HCT116 (cell line): ENCODE results near the gene EDN2. TPM values are rescaled to one million over a fixed set of nuclear protein-coding genes. Genes with fewer than 3 reads are reported as not detected.

Source experiments
- ATAC-seq: fragments of 200-7000 bp; cut with Tn5 transposase; 2 replicates; pipeline ENCODE4 v1.9.1; 2020; ENCODE audit warnings: mild to moderate bottlenecking, moderate library complexity
- BruUV-seq: library from RNA; stranded (reverse); fragments of 400-500 nt; replicated peaks from 2 replicates; lab custom pipeline; 2021; lab: Mats Ljungman, UMichigan
- CTCF ChIA-PET: fragments of 300-600 bp; sonication (Branson Sonifier 250); formaldehyde crosslinking; loops from one replicate; lab custom pipeline; 2021; ENCODE audit warnings: antibody characterized with exemption; lab: Charles Lee
- POLR2A ChIA-PET: fragments of 300-600, 350-600 bp; sonication (Branson Sonifier 250); formaldehyde crosslinking; loops from one replicate; lab custom pipeline; 2021; ENCODE audit warnings: antibody characterized with exemption; lab: Charles Lee
- RAD21 ChIA-PET, 2 experiments: fragments of 300-600 bp; sonication (Branson Sonifier 250); formaldehyde crosslinking; loops; one replicate each; lab custom pipeline; 2023; ENCODE audit warnings: low total read pairs in 2 of 2; ENCODE audit not compliant: uncharacterized antibody in 2 of 2, unreplicated experiment in 2 of 2, low non-redundant PET in 1 of 2; lab: Charles Lee
- DNase-seq: peaks from one replicate; pipeline ENCODE4 v3.0.0-alpha.2; 2010; ENCODE audit warnings: low read depth, low spot score
- H2AFZ ChIP-seq: fragments of 200-600 bp; shearing (Covaris generic), sonication (generic); 2 replicates; pipeline ENCODE4 v1.6.1; 2017; ENCODE audit warnings: low read depth, mixed run types, mixed read lengths, antibody characterized with exemption, low read length; ENCODE audit not compliant: poor library complexity, severe bottlenecking
- H3K27ac ChIP-seq: 2 replicates; pipeline ENCODE4 v1.5.1; 2012; ENCODE audit warnings: low read depth, low read length
- H3K27me3 ChIP-seq: fragments of 200-600 bp; sonication (generic); 2 replicates; pipeline ENCODE4 v1.6.1; 2016; ENCODE audit warnings: mixed run types, low read length, mixed read lengths; ENCODE audit not compliant: insufficient read depth
- H3K36me3 ChIP-seq, 2 experiments: fragments of 200-500 bp in 1 of 2; fragments of 200-600 bp in 1 of 2; sonication (Bioruptor generic) in 1 of 2; sonication (generic) in 1 of 2; 2 replicates each; pipeline versions ENCODE4 v1.5.1 to v1.6.1; 2014 to 2016; ENCODE audit warnings: low read length in 2 of 2, inconsistent platforms in 1 of 2, mixed read lengths in 1 of 2, mixed run types in 1 of 2; ENCODE audit not compliant: insufficient read depth in 2 of 2, control insufficient read depth in 1 of 2
- H3K4me1 ChIP-seq, 2 experiments: fragments of 200-600 bp in 1 of 2; sonication (generic) in 1 of 2; 2 replicates each; pipeline versions ENCODE4 v1.5.1 to v1.6.1; 2012 to 2017; ENCODE audit warnings: low read length in 2 of 2, inconsistent platforms in 1 of 2, mild to moderate bottlenecking in 1 of 2, mixed read lengths in 1 of 2, mixed run types in 1 of 2, moderate library complexity in 1 of 2; ENCODE audit not compliant: insufficient read depth in 2 of 2, control insufficient read depth in 1 of 2
- H3K4me2 ChIP-seq: fragments of 200-600 bp; sonication (generic); 2 replicates; pipeline ENCODE4 v1.6.1; 2017; ENCODE audit warnings: mixed run types, low read length, mixed read lengths
- H3K4me3 ChIP-seq, 2 experiments: fragments of 200-600 bp in 1 of 2; sonication (generic) in 1 of 2; replicated peaks in 1 of 2; 2 replicates each; pipeline ENCODE4 v1.5.1; 2011 to 2016; ENCODE audit warnings: low read length in 2 of 2, control low read depth in 1 of 2, low read depth in 1 of 2, mild to moderate bottlenecking in 1 of 2, mixed read lengths in 1 of 2, mixed run types in 1 of 2
- H3K79me2 ChIP-seq: fragments of 200-600 bp; sonication (generic); 2 replicates; pipeline ENCODE4 v1.6.1; 2017; ENCODE audit warnings: mild to moderate bottlenecking, mixed run types, low read length, moderate library complexity, mixed read lengths; ENCODE audit not compliant: insufficient read depth
- H3K9ac ChIP-seq: fragments of 200-600 bp; sonication (generic); 2 replicates; pipeline ENCODE4 v1.6.1; 2016; ENCODE audit warnings: low read length, mixed read lengths
- H3K9me2 ChIP-seq: fragments of 200-600 bp; sonication (generic), shearing (Covaris generic); 2 replicates; pipeline ENCODE4 v1.6.1; 2017; ENCODE audit warnings: mixed run types, mild to moderate bottlenecking, moderate library complexity; ENCODE audit not compliant: insufficient read depth
- H3K9me3 ChIP-seq, 2 experiments: fragments of 200-500 bp in 1 of 2; fragments of 200-600 bp in 1 of 2; sonication (Bioruptor generic) in 1 of 2; sonication (generic) in 1 of 2; 2 replicates each; pipeline ENCODE4 v1.6.1; 2014 to 2017; ENCODE audit warnings: low read length in 2 of 2, mixed read lengths in 2 of 2, inconsistent platforms in 1 of 2, low read depth in 1 of 2, mild to moderate bottlenecking in 1 of 2, mixed run types in 1 of 2, moderate library complexity in 1 of 2; ENCODE audit not compliant: control insufficient read depth in 1 of 2, insufficient read depth in 1 of 2
- H4K20me1 ChIP-seq: fragments of 200-600 bp; sonication (generic), shearing (Covaris generic); 2 replicates; pipeline ENCODE4 v1.6.1; 2017; ENCODE audit warnings: mixed run types, mild to moderate bottlenecking, moderate library complexity; ENCODE audit not compliant: insufficient read depth
- CBX3 ChIP-seq: IDR thresholded peaks from 2 replicates; pipeline ENCODE4 v1.6.1; 2012; ENCODE audit warnings: low read depth
- CEBPB ChIP-seq: IDR thresholded peaks from 2 replicates; pipeline ENCODE4 v1.6.1; 2012; ENCODE audit warnings: low read depth
- EGR1 ChIP-seq: IDR thresholded peaks from 2 replicates; pipeline ENCODE4 v1.6.1; 2012; ENCODE audit warnings: low read depth
- EZH2phosphoT487 ChIP-seq: fragments of 200-600 bp; IDR thresholded peaks from 2 replicates; pipeline ENCODE4 v1.6.1; 2018; ENCODE audit warnings: antibody characterized with exemption, borderline replicate concordance
- REST ChIP-seq: IDR thresholded peaks from 2 replicates; pipeline ENCODE4 v1.6.1; 2012; ENCODE audit warnings: low read depth
- TCF7L2 ChIP-seq: IDR thresholded peaks from 2 replicates; pipeline ENCODE4 v1.7.0; 2011; ENCODE audit warnings: borderline replicate concordance, inconsistent platforms; ENCODE audit not compliant: insufficient read depth, insufficient read length; ENCODE audit errors: extremely low read depth
- YY1 ChIP-seq: IDR thresholded peaks from 2 replicates; pipeline ENCODE4 v1.6.1; 2011; ENCODE audit warnings: low read length, low read depth, moderate library complexity, mild to moderate bottlenecking; ENCODE audit not compliant: insufficient replicate concordance; ENCODE audit errors: extremely low read depth
- ZNF274 ChIP-seq: fragments of 200-500 bp; sonication (Bioruptor generic); IDR thresholded peaks from 2 replicates; pipeline ENCODE4 v1.6.1; 2014; ENCODE audit warnings: mild to moderate bottlenecking, low read depth, low read length, inconsistent platforms
- intact Hi-C: fragments of 100-400 bp; cut with micrococcal nuclease; formaldehyde crosslinking; loops from 2 replicates; pipeline ENCODE4 v1.10.0; 2022
- total RNA-seq: library from RNA; stranded (reverse); gene quantifications from one replicate; pipeline ENCODE4 v1.2.1, GENCODE V29; 2021; ENCODE audit not compliant: unreplicated experiment
- TF ChIP-seq, protein P1 (sequence below), 3 experiments: fragments of 200-600 bp in 1 of 3; sonication (generic) in 1 of 3; IDR thresholded peaks in 2 of 3; conservative IDR thresholded peaks in 1 of 3; 2 replicates each; pipeline ENCODE4 v1.5.1; 2012 to 2017; ENCODE audit warnings: low read depth in 2 of 3, low read length in 2 of 3, antibody characterized with exemption in 1 of 3, borderline replicate concordance in 1 of 3, control low read depth in 1 of 3, mild to moderate bottlenecking in 1 of 3, mixed read lengths in 1 of 3, mixed run types in 1 of 3, moderate library complexity in 1 of 3; ENCODE audit not compliant: insufficient read depth in 1 of 3
- TF ChIP-seq, protein P2 (sequence below): IDR thresholded peaks from 2 replicates; pipeline ENCODE4 v1.6.1; 2011; ENCODE audit warnings: mild to moderate bottlenecking, low read length, moderate library complexity; ENCODE audit not compliant: insufficient replicate concordance; ENCODE audit errors: extremely low read depth

Gene EDN2
- total RNA-seq, 1 experiment from 2014 or later: not detected

- Histone ChIP-seq H3K4me3 (no peak overlapping the region), H3K27ac (no peak overlapping the region), H3K27me3 (no peaks in the 10 kb centered on the region), H2AFZ (no peak overlapping the region), H3K4me1 (peaks cover 17 to 25% of the 10 kb centered on the region in 2 experiments), H3K79me2 (no peaks in the 10 kb centered on the region), H3K9me2 (no peaks in the 10 kb centered on the region), H3K4me2 (no peak overlapping the region), H3K9me3 (no peaks in the 10 kb centered on the region), H4K20me1 (no peaks in the 10 kb centered on the region), H3K9ac (no peak overlapping the region), H3K36me3 (no peaks in the 10 kb centered on the region)
- DNase-seq (no peak), ATAC-seq (no peak)
- CTCF ChIA-PET: interaction anchor here (2.4 kb wide), 1 partner anchor 8 kb away, joined by 14 read pairs; no protein-coding TSS in a partner anchor
- RAD21 ChIA-PET: no interaction called here
- POLR2A ChIA-PET: no interaction called here
- intact Hi-C loops: no loop called here
- TF ChIP-seq TCF7L2 (no peak), CEBPB (no peak), EGR1 (no peak), CBX3 (no peak), EZH2phosphoT487 (no peak), ZNF274 (no peak), REST (no peak), YY1 (no peak)
- TF ChIP-seq, protein P1, sequence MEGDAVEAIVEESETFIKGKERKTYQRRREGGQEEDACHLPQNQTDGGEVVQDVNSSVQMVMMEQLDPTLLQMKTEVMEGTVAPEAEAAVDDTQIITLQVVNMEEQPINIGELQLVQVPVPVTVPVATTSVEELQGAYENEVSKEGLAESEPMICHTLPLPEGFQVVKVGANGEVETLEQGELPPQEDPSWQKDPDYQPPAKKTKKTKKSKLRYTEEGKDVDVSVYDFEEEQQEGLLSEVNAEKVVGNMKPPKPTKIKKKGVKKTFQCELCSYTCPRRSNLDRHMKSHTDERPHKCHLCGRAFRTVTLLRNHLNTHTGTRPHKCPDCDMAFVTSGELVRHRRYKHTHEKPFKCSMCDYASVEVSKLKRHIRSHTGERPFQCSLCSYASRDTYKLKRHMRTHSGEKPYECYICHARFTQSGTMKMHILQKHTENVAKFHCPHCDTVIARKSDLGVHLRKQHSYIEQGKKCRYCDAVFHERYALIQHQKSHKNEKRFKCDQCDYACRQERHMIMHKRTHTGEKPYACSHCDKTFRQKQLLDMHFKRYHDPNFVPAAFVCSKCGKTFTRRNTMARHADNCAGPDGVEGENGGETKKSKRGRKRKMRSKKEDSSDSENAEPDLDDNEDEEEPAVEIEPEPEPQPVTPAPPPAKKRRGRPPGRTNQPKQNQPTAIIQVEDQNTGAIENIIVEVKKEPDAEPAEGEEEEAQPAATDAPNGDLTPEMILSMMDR (IDR thresholded peaks at IDR 0.05 in 2 of 3, conservative IDR thresholded peaks at IDR 0.05 in 1 of 3; ENCODE audit: borderline replicate concordance in 1 of 3, insufficient read depth in 1 of 3, low read depth in 2 of 3, low read length in 2 of 3): no peak
- TF ChIP-seq, protein P2, sequence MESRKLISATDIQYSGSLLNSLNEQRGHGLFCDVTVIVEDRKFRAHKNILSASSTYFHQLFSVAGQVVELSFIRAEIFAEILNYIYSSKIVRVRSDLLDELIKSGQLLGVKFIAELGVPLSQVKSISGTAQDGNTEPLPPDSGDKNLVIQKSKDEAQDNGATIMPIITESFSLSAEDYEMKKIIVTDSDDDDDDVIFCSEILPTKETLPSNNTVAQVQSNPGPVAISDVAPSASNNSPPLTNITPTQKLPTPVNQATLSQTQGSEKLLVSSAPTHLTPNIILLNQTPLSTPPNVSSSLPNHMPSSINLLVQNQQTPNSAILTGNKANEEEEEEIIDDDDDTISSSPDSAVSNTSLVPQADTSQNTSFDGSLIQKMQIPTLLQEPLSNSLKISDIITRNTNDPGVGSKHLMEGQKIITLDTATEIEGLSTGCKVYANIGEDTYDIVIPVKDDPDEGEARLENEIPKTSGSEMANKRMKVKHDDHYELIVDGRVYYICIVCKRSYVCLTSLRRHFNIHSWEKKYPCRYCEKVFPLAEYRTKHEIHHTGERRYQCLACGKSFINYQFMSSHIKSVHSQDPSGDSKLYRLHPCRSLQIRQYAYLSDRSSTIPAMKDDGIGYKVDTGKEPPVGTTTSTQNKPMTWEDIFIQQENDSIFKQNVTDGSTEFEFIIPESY: no peak
- BruUV-seq: no TSS peak
Observed at GRCh38 chr1:41507110-41507720, 22.7 kb upstream of the EDN2 start.
